GM12891 (cell line): ENCODE data around the gene ARL5C.

Experiments
- POLR2A ChIP-seq: IDR thresholded peaks from 2 replicates; pipeline ENCODE4 v1.6.1; 2011; ENCODE audit warnings: low read depth, low read length, control low read depth
- POLR2AphosphoS5 ChIP-seq: IDR thresholded peaks from 2 replicates; pipeline ENCODE4 v1.6.1; 2011; ENCODE audit warnings: low read depth, low read length, control low read depth

DNA sequence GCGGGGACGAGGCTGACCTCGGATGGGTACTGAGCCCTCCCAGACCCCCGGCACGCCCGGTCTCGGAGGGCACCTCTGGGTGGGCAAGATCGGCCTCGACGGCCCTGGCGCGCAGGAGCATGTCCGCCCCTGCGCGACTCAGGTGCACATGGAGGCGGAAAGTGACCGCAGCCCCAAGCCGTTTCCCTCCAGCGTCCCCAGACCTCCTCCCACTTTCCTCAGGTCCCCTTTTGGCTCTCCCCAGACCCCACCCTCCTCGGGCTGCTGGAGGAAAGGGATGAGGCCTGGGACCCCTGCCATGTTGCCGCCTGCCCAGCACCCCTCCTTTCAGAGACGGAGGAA, 44.1 kb upstream of the ARL5C start:
- TF ChIP-seq POLR2A (no peak), POLR2AphosphoS5 (no peak)
